PFSK-1 (cell line): ENCODE measurements around the gene COX19.

Source experiments
- FOXP2 ChIP-seq: optimal IDR thresholded peaks from 2 replicates; pipeline ENCODE3; 2011; ENCODE audit warnings: borderline replicate concordance, control low read depth, inconsistent platforms; ENCODE audit not compliant: insufficient read depth; ENCODE audit errors: extremely low read length, extremely low read depth
- POLR2AphosphoS5 ChIP-seq: IDR thresholded peaks from 2 replicates; pipeline ENCODE4 v1.6.1; 2012; ENCODE audit warnings: low read depth, mild to moderate bottlenecking, control low read depth, low read length, moderate library complexity
- SIN3A ChIP-seq: IDR thresholded peaks from 2 replicates; pipeline ENCODE4 v1.6.1; 2012; ENCODE audit warnings: mild to moderate bottlenecking, low read length, moderate library complexity, borderline replicate concordance; ENCODE audit not compliant: insufficient read depth
- TAF1 ChIP-seq: IDR thresholded peaks from 2 replicates; pipeline ENCODE4 v1.6.1; 2012; ENCODE audit warnings: low read length, control low read depth, borderline replicate concordance; ENCODE audit not compliant: insufficient read depth
- TF ChIP-seq, protein P1 (sequence below), 2 experiments: IDR thresholded peaks; 2 replicates each; pipeline versions ENCODE4 v1.6.1 to v1.8.0; 2011 to 2012; ENCODE audit warnings: low read depth in 2 of 2, low read length in 2 of 2, control low read depth in 1 of 2, inconsistent platforms in 1 of 2, mild to moderate bottlenecking in 1 of 2, moderate library complexity in 1 of 2; ENCODE audit not compliant: insufficient read depth in 1 of 2

COX19 gene

DNA sequence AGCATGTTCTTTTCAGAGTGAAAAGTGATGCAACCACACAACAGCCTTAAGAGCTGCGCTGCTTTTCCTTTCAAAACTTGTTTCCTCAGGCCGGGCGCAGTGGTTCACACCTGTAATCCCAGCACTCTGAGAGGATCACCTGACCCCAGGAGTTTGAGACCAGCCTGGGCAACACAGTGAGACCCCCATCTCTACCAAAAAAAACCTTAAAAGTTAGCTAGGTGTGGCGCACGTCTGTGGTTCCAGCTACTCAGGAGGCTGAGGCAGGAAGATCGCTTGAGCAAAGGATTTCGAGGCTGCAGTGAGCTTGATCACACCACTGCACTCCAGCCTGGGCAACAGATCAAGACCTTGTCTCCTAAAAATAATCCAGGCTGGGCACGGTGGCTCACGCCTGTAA is 2.0 kb downstream of the COX19 start:
- TF ChIP-seq, protein P1, sequence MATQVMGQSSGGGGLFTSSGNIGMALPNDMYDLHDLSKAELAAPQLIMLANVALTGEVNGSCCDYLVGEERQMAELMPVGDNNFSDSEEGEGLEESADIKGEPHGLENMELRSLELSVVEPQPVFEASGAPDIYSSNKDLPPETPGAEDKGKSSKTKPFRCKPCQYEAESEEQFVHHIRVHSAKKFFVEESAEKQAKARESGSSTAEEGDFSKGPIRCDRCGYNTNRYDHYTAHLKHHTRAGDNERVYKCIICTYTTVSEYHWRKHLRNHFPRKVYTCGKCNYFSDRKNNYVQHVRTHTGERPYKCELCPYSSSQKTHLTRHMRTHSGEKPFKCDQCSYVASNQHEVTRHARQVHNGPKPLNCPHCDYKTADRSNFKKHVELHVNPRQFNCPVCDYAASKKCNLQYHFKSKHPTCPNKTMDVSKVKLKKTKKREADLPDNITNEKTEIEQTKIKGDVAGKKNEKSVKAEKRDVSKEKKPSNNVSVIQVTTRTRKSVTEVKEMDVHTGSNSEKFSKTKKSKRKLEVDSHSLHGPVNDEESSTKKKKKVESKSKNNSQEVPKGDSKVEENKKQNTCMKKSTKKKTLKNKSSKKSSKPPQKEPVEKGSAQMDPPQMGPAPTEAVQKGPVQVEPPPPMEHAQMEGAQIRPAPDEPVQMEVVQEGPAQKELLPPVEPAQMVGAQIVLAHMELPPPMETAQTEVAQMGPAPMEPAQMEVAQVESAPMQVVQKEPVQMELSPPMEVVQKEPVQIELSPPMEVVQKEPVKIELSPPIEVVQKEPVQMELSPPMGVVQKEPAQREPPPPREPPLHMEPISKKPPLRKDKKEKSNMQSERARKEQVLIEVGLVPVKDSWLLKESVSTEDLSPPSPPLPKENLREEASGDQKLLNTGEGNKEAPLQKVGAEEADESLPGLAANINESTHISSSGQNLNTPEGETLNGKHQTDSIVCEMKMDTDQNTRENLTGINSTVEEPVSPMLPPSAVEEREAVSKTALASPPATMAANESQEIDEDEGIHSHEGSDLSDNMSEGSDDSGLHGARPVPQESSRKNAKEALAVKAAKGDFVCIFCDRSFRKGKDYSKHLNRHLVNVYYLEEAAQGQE (IDR thresholded peaks at IDR 0.05; ENCODE audit: insufficient read depth in 1 of 2, low read depth in 2 of 2, low read length in 2 of 2): no peak
- TF ChIP-seq FOXP2 (no peak), SIN3A (no peak), POLR2AphosphoS5 (no peak), TAF1 (no peak)

GRCh38 chr7:972676-973309 is 2.6 kb downstream of the COX19 start:
- TF ChIP-seq, protein P1 (IDR thresholded peaks at IDR 0.05; ENCODE audit: insufficient read depth in 1 of 2, low read depth in 2 of 2, low read length in 2 of 2): no peak
- TF ChIP-seq SIN3A: no peak
- no peak for TF ChIP-seq FOXP2

DNA sequence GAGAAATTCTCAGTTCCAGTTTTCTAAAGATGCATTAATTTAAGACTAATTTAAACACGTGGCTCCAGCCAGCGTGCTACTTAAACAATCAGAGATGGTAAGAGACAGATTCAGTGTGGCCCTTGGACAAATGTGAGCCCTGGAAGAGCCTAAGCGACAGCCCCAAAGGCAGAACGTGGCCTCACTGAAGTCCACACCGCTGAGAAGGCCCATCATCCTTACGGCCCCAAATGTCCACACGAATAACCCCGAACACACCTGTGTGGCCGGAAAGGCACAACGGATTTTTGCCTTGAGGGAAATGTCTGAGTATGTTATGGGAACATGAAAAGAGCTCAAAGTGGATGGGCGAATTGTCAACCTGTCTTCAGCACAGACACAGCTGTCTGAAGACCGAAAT is 3.2 kb downstream of the COX19 start:
- TF ChIP-seq TAF1 (no peak), FOXP2 (no peak), POLR2AphosphoS5 (no peak), SIN3A (no peak)
- TF ChIP-seq, protein P1 (IDR thresholded peaks at IDR 0.05; ENCODE audit: insufficient read depth in 1 of 2, low read depth in 2 of 2, low read length in 2 of 2): no peak

GRCh38 chr7:970744-971143 is 4.6 kb downstream of the COX19 start:
- TF ChIP-seq POLR2AphosphoS5 (no peak), FOXP2 (no peak), TAF1 (no peak), SIN3A (no peak)
- TF ChIP-seq, protein P1 (IDR thresholded peaks at IDR 0.05; ENCODE audit: insufficient read depth in 1 of 2, low read depth in 2 of 2, low read length in 2 of 2): no peak

DNA sequence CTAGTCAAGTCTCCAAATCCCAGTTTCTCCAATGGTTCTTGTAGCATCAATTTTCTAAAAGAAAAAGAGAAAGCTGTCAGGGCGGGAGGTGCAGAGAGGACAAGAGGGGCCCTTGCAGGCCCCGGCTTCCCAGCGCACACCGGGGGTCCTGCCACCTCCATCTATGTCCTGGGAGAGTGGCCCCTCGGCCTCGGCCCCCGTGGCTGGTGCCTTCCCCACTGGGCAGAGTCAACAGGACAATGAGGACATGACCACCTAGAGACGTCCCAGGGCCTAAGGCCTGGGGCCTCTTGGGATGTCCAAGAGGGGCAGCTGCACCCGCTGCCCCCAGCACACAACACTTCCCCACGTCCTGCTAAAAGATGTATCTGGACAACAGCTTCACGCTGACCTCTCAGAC is 5.9 kb downstream of the COX19 start:
- TF ChIP-seq, protein P1 (IDR thresholded peaks at IDR 0.05; ENCODE audit: insufficient read depth in 1 of 2, low read depth in 2 of 2, low read length in 2 of 2): no peak
- no peak for TF ChIP-seq POLR2AphosphoS5
- TF ChIP-seq FOXP2: no peak
- no peak for TF ChIP-seq TAF1
- TF ChIP-seq SIN3A: no peak
